GM21526 (cell line): Measurements from ENCODE around the gene OTOP3.
"Not testable (repeated sequence)": the region's sequence is repeated elsewhere in the genome, so short reads cannot be mapped to it uniquely, and the experiment has no call there.

ENCODE experiments used
- ATAC-seq: cut with Tn5 transposase; IDR thresholded peaks from one replicate; pipeline ENCODE4 v1.9.1; 2021; ENCODE audit warnings: moderate library complexity; ENCODE audit not compliant: unreplicated experiment, low FRiP score

The OTOP3 gene

DNA sequence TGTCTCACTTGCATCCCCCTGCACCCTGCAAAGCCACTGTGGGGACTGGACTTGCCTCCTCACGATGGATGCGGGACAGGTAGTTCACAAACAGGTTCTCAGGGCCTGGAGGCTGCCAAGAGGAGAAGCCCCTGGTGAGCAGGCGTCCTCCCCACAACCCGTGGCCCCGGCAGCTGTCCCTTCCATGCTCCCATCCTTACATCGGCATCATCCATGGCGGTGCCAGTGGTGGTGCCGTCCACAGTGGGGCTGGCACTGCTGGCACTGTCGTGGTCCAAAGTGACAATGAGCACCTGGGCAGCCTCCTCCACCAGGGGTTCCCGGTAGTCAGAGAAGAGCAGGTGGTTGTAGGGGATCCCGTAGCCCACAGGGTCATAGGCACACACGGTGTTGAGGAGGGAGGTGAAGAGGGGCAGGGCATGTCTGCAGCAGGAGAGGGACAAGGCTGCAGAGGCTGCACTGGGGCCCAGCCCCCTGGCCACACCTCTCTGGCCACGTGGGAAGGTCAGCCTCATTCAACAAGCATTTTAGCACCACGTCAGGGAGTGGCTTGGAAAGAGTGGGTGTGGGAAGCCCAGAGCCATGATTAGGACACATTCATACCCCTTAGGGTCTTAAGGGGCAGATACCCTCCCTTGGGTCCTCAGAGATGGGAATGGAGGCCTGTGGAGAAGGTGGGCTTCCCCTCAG is 24.3 kb downstream of the OTOP3 start:
- no peak for ATAC-seq

DNA sequence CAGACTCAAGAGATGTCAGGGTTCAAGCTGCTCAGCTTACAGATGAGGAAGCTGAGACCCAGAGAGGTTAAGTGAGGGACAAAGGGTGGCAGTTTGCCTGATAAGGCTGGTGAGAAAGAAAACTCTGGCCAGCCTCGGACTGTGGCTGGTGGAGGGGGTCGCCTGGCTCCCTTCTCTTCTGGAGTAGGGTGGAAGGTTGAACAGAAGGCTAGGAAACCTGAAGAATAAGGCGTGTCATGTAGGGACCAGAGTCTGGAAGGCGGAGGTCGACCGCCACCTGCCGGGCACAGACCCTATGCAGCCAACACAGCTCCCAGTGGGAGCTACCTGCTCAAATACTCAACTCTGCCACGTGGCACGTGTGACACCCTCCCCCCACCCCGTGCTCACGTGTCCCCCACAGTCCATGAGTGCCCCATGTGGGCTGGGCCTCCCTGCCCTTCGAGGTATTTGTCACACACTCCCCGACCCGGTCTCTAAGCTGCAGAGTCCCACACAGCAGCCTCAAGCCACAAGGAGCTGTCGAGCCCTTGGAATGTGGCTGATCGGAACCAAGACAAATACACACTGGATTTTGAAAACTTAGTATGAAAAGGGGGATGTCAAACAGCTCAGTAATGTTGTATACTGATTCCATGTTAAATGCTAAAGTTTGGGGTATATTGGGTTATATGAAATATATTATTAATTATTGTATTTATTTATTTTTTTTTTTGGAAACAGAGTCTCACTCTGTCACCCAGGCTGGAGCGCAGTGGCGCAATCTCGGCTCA is 25.1 kb downstream of the OTOP3 start:
- ATAC-seq, result no peak

DNA sequence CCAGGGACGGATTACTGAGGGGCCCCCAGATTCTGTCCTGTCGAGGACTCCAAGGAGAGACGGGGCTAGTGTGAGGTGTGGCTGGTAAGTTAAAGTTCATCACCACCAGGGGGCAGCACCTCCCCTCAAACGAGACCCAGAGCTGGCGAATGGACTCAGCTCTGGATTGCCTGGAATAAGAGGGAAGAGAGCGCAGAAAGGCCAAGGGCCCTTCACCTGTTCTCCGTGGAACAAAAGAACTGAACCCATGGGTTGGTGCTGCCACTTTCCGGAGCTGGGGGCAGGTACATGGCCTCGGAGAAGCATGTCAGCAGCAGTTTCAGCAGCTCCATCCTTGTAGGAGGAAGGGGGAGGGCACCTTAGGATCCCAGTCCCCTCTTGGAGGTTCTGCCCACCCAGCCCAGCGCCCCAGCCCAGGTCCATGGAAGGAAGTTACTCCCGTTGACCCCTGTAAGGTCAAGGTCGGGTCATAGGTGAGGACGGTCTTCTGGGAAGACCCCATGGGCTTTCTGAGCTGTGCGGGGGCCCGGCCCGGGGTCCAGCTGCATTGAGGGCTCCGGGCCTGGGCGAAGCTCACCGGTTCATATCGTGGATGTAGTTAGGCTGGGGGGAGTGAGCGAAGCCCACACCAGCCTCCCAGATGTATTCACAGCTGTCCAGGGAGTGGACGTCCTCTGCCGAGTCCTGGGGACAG is 26.1 kb downstream of the OTOP3 start:
- ATAC-seq, result no peak

DNA sequence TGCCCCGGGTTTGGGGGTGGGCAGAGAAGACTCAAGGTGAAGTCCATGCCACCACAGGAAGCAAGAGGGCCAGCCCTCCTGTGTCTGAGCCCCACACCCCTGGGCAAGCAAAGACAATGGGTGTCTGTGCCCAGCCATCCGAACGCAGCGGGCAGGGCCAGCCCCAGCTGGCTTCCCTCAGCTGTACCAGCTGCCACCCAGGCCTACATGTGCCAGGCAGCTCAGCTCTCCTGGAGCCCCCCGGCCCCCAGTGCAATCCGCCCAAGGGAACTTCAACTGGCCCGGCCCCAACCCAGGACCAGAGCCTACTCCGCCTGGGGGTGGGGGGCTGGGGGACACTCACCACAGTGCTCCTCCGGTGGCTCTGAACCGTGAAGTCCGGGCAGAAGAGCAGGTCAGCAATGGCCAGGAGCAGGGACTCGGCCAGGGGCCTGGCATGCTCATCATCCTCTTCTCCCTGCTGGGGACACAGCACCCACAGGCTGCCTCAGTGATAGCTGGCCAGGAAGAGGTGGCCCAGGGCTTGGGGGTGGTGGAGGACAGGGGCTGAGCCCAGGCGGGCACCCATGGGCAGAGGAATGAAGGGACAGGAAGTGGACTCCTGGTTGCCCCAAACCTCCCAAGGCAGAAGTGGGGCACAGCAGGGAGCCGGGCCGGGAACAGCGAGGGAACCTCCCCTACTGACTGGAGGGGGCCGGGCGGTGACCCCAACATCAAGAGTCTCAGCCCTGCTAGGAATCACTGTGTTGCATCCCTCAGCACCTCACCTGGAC is 27.1 kb downstream of the OTOP3 start:
- ATAC-seq, result no peak

DNA sequence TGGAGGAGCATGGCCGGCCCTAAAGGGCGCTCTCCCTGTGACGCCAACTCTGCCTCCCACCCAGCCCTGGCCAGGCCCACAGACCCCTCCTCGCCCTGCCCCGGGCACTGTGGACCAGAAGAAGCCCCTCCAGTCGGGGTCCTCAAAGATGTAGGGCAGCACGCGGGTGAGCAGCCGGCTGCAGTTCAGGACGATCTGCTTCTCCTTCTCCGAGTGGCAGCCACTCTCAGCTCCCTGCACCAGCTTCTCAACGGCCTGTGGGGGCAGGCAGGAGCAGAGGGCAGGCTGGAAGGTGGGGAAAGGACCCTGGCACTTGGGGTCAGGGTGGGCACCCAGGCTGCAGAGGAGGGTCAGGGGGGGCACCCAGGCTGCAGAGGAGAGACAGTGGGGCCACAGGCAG is 28.0 kb downstream of the OTOP3 start:
- no peak for ATAC-seq

DNA sequence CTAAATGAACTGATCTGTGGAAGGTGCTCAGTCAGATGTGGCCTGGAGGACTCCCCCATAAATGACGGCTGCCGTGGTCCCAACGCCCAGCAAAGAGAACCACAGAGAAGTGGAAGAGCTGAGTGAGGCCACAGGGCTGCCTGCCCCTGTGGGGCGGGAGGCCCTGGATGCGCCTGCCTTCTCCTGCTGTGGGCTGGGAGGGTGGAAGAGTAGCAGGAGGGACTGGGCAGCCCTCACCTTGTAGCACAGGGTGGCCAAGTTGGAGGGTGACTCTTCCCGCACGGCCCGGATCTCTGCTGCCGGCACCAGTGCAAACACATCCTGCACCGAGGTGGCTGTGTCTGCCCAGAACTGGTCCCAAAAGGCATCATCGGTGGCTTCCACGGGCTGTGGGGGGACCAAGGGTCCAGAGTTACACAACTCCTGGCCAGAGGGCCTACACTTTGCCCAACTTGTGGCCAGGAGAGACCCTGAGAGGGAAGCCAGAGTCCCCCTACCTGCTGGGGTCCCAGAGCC is 28.6 kb downstream of the OTOP3 start:
- no peak for ATAC-seq

DNA sequence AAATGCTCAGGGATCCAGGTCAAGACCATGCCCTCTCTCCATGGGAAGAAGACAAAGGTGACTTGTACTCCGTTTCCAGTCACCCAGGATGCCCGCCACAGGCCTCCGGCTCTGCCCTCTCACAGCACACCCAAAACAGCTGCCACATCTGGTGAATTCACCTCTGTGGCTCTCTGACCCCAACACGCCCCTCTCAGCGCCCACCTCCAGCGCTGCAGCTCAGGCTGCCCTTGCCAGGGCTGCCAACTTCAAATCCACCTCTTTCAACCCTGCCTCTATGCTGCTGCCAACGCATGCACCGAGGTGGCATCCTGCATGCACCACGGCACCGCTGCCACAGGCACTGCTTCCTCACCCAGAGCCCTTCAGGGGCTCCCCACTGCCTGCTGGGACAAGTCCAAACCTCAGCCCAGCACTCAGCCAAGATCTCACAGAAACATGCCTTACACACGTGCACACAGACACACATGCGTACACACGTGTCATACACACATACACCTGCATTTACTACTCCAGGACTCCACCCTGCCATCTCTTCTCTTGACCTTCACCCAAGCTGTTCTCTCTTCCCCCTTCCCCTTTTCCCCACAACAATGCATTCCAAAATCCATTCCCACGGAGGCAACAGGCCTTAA is 29.4 kb downstream of the OTOP3 start:
- ATAC-seq, result no peak

DNA sequence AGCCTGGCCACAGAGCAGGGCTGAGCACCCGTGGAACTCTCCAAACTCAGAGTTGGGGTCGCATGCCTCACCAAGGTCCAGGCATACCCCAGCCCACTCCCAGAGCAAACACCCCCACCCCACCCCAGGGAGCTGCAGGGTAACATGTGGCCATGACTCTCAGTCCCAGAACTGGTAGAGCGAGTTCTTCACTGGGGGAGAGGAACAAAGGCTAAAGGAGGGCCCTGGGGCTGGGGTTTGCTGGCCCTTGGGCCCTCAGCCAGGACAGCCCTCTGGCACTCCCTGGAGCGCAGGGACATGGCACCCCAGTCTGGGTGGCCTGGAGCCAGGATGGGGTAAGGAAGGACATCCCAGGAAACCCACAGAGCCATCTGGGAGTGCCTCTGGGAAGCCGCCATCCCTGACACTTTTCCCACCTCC is 32.7 kb downstream of the OTOP3 start:
- no peak for ATAC-seq

DNA sequence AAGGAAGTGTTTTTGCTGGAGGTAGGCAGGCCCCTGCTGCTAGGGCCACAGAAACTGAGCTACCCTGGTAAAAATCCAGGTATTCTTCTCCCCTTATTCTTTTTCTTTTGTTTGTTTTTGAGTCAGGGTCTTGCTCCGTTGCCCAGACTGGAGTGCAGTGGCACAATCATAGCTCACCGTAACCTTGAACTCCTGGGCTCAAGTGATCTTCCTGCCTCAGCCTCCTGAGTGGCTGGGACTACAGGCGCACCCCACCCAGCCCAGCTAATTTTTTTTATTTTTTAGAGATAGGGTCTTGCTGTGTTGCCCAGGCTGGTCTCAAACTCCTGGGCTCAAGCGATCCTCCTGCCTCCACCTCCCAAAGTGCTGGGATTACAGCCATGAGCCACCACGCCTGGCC is 33.8 kb downstream of the OTOP3 start:
- ATAC-seq, result not testable (repeated sequence)

DNA sequence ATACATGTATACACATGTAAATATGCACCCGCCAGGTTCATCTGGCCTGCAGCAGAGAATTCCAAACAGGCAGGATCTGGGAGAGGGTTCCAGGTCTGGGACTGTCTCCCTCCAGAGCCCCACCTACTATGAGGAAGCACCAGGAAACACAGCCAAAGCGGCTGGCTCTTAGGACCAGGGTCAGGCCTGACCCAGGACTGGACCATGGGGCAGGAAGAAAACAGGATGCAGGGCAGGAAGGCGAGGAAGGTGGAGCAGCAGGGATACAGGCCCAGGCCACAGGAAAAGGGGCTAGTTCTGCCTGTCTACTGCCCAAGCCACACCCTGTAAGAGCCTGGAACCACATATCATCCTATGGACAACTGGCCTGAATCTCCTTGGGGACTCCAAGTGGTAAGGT is 34.7 kb downstream of the OTOP3 start:
- no peak for ATAC-seq

DNA sequence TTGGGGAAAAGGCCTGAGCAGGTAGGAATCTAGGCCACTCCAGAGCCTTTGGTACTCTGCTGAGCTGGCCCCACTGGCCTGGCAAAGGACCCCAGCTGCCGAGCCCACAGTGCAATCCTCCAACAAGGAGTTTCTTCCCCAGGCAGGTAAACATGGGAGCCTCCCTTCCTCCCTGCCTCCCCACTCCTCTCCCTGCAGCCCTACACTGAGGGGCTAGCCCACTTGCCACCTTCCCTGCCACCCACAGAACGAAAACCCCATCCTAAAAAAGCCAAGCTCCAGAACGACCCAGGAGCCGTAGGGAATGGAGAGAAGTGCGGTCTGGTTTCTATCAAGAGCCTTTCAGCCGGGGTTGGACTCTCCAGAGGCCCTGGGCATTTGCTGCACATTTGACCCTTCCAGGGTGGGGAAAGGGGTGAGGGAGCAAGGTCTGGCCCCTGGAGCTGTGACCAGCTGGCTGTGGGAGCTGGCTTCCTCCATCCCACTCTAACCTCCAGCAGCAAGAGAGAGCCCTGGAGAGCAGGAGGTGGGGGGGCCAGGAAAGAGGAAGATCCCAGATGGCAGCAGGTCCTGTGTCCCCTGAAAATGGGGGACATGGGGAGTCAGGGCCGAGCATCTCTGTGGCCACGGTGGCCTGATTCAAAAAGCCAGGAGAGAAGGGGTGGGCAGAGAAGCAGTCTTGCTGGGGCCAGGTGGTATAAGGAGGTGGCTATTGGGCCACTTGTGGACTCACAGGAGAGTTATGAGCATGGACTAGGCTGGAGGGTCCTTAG is 35.6 kb downstream of the OTOP3 start:
- ATAC-seq, result no peak

DNA sequence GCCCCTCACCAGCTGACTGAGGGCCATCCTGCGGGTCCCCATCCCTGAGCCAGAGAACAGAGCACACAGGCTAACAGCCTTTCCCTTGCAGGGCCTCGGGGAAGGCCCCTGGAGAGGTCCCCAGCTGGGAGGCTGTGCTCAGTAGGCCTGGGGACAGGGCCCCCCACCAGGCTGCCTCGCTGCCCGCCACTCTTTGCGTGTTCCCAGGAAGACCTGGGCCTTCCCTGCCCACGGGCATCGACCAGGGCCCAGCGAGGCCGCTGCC is 36.1 kb downstream of the OTOP3 start:
- no peak for ATAC-seq

DNA sequence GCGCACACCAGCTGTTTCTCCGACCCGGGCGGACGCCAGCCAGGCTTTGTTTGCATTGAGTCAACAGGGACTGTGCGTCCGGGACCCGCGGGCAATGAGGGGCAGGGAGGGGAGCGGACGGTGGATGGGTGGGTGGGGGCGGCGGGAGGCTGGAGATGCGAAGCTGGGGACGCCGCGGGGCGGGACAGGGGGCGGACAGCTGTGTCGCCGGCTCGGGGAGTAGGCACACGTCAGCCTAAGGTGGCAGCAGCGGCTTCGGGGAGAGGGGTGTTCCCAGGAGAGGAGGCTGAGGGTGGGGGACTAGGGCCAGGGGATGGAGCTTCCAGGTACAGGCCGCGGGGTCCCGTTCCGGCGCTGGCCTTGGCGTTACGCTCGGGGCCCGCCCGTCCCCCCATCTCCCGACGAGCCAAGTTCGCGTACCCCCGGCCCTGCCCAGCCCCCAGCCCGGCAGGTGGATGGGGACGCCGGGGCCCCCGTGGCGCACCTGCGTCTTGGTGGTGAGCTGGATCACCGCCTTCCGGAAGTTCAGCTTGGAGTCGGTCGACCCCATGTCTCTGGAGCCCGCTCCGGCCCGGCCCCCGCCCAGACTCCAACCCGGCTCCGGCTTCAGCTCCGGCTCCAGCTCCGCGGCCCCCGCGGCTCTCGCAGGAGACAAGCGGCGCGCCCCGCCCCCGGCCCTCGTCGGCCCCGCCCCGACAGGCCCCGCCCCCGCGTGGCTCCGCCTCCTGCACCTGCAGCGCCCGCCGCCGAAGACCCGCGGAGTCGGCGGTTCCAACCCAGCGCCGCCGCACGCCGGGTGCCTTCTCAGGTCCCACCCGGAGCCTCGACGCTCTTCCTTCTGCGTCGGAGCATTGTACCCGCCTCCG is 36.6 kb downstream of the OTOP3 start, which contains the start of gene HID1:
Gene HID1 (minus strand): TSS at position 653 of the 866 bp plus-strand sequence. CDS start 103 bp downstream, at position 550.
- ATAC-seq, result no peak

DNA sequence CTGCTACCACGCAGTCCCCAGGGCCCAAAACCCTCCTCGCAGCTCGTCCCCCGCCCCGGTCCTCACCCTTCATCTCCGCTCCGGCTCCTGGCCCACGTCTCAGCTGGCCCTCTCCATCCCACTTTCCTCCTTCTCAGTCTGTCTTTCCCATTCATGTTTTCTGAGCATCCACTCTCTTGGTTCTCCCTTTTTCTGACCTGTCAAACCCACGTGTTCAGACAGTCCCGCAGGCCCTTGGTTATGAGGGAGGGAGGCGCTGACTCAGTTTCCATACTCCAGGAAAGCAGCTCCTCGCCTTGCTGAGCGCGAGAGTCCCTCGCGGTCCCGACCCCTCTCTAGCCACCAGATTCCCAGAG is 37.3 kb downstream of the OTOP3 start:
- no peak for ATAC-seq

DNA sequence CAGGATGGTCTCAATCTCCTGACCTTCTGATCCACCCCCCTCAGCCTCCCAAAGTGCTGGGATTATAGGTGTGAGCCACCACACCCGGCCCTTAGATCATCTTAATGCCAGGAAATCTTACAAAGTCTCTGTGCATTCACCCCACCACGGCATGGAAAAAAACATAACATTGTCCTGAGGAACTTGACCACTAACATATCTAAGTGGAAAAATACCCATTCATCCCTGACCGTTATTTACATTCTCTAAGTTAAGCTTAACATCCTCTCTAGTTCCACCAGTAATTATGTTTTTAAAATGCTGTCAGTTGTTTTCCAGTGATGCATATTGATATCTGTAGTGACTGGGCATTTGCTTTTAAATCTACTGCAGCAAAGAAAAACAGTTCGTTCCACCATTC is 40.2 kb downstream of the OTOP3 start:
- ATAC-seq, result no peak

DNA sequence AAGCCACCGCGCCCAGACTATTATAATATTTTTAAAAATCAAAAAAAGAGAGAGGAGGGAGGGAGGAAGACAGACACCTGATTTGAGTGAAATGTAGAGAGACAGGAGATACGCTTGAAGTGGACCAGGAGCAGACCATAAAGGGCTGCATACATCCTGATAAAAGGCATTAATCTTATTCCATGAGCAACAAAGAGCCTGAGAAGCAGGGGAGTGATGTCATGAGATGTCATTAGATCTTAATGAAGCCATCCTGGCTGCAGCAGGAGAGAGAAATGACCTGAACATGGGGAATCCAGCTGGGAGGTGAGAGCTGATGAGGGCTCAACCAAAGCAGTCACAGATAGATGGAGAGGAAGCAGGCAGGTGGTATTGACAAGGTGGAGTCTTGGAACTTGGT is 42.1 kb downstream of the OTOP3 start:
- ATAC-seq, result no peak

DNA sequence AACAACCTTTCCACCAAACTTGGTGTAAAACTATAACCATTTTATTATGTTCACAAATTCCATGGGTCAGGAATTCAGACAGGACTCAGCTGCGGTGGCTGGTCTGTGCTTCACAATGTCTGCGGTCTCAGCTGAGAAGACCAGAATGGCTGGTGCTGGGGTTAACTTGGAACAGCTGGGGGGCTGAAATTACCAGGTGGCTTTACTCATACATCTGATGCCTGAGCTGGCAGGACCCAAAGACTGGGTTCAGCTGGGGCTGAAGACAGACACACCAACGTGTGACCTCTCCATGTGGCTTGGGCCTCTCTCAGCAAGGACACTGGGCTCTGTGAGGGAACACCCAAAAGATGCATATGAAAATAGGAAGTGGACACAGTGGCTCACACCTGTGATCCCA is 42.5 kb downstream of the OTOP3 start:
- no peak for ATAC-seq

DNA sequence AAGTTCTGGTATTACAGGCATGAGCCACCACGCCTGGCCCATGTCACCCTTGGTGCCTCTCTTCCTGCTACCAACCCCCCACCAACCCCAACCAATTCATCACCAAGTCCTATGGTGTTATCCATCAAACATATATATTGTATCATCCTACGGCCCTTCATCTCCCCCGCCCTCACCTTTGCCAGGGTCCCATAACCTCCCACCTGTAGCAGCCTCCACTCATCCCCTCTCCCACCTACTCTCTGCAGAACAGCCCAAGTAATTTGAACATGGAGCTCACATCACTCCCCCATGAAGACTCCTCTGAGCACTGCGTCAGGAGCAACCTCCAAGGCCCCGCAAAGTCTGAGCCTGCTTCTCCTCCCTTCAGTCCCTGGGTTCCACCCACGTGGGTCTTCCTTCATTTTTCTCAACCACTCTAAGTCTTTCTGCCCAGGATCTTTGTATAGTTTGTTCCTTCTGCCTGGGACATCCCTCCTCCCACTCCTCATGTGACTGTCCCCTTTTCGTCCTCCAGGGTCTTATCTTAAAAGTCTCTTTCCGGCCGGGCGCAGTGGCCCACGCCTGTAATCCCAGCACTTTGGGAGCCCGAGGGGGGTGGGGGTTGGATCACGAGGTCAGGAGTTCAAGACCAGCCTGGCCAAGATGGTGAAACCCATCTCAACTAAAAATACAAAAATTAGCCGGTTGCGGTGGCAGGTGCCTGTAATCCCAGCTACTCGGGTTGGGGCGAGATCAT is 43.9 kb downstream of the OTOP3 start:
- ATAC-seq, result no peak
